Calu3 (cell line): ENCODE data around the gene HS6ST1. TPM values are rescaled to one million over a fixed set of nuclear protein-coding genes. Genes with fewer than 3 reads are reported as not detected.

ENCODE experiments used
- BruUV-seq: library from RNA; stranded (reverse); fragments of 400-500 nt; replicated peaks from 2 replicates; lab custom pipeline; 2021; lab: Mats Ljungman, UMichigan
- CTCF ChIA-PET: fragments of 300-600 bp; sonication (Branson Sonifier 250); formaldehyde crosslinking; loops from one replicate; lab custom pipeline; 2022; ENCODE audit warnings: antibody characterized with exemption; lab: Charles Lee
- DNase-seq: peaks from one replicate; pipeline ENCODE4 v3.0.0; 2022
- H3K27ac Mint-ChIP-seq: one replicate; pipeline ENCODE4 v1.8.0; 2022; ENCODE audit warnings: mixed read lengths; ENCODE audit not compliant: unreplicated experiment
- H3K27me3 Mint-ChIP-seq: one replicate; pipeline ENCODE4 v1.8.0; 2022; ENCODE audit warnings: mixed read lengths; ENCODE audit not compliant: unreplicated experiment
- H3K36me3 Mint-ChIP-seq: one replicate; pipeline ENCODE4 v1.8.0; 2022; ENCODE audit warnings: mild to moderate bottlenecking, moderate library complexity, mixed read lengths; ENCODE audit not compliant: insufficient read depth, unreplicated experiment
- H3K4me1 Mint-ChIP-seq: one replicate; pipeline ENCODE4 v1.8.0; 2022; ENCODE audit warnings: mild to moderate bottlenecking, low read depth, mixed read lengths; ENCODE audit not compliant: unreplicated experiment
- H3K4me3 Mint-ChIP-seq: one replicate; pipeline ENCODE4 v1.8.0; 2022; ENCODE audit warnings: mild to moderate bottlenecking, low read depth, moderate library complexity, mixed read lengths; ENCODE audit not compliant: unreplicated experiment
- H3K9me3 Mint-ChIP-seq: one replicate; pipeline ENCODE4 v1.8.0; 2022; ENCODE audit warnings: low read depth, mixed read lengths; ENCODE audit not compliant: unreplicated experiment
- CTCF ChIP-seq: fragments of 200-600 bp; IDR thresholded peaks from one replicate; pipeline ENCODE4 v1.8.0; 2022; ENCODE audit warnings: antibody characterized with exemption; ENCODE audit not compliant: unreplicated experiment
- intact Hi-C: fragments of 100-400 bp; cut with micrococcal nuclease; formaldehyde crosslinking; loops from one replicate; pipeline ENCODE4 v1.10.0; 2022; ENCODE audit not compliant: unreplicated experiment
- total RNA-seq: library from RNA; stranded (reverse); gene quantifications from 2 replicates; pipeline ENCODE4 v1.2.3, GENCODE V29; 2022

The HS6ST1 gene
- total RNA-seq, 1 experiment from 2014 or later = 34.6 TPM

GRCh38 chr2:128354161-128354560, 35.5 kb upstream of the HS6ST1 start:
- intact Hi-C loops = no loop called here
- Mint-ChIP-seq H3K4me3 (no peak overlapping the region), H3K4me1 (no peaks in the 10 kb centered on the region), H3K36me3 (no peaks in the 10 kb centered on the region), H3K27me3 (peaks cover 8% of the 10 kb centered on the region), H3K27ac (no peak overlapping the region), H3K9me3 (peaks cover 2% of the 10 kb centered on the region)
- CTCF ChIA-PET = no interaction called here
- TF ChIP-seq CTCF = no peak
- no TSS peak for BruUV-seq
- DNase-seq = no peak

- peaks cover 8% of the 10 kb centered on the region for H3K27me3 Mint-ChIP-seq
- H3K27ac Mint-ChIP-seq = no peak overlapping the region
- CTCF ChIA-PET = no interaction called here
- no TSS peak for BruUV-seq
- H3K4me3 Mint-ChIP-seq = no peak overlapping the region
- TF ChIP-seq CTCF = no peak
- DNase-seq = no peak
- H3K4me1 Mint-ChIP-seq = no peaks in the 10 kb centered on the region
- H3K9me3 Mint-ChIP-seq = peaks cover 2% of the 10 kb centered on the region
- intact Hi-C loops = no loop called here
- H3K36me3 Mint-ChIP-seq = no peaks in the 10 kb centered on the region
Measured at GRCh38 chr2:128350736-128351135, 32.1 kb upstream of the HS6ST1 start.

- CTCF ChIA-PET = no interaction called here
- intact Hi-C loops = no loop called here
- H3K9me3 Mint-ChIP-seq = peaks cover 2% of the 10 kb centered on the region
- H3K4me3 Mint-ChIP-seq = no peak overlapping the region
- no TSS peak for BruUV-seq
- no peaks in the 10 kb centered on the region for H3K36me3 Mint-ChIP-seq
- no peak overlapping the region for H3K27ac Mint-ChIP-seq
- peaks cover 8% of the 10 kb centered on the region for H3K27me3 Mint-ChIP-seq
- H3K4me1 Mint-ChIP-seq = no peaks in the 10 kb centered on the region
- TF ChIP-seq CTCF = no peak
- no peak for DNase-seq
Measured at GRCh38 chr2:128348701-128349100, 30.0 kb upstream of the HS6ST1 start.

GRCh38 chr2:128347701-128348539, 29.3 kb upstream of the HS6ST1 start:
- H3K4me3 Mint-ChIP-seq = no peak overlapping the region
- H3K27me3 Mint-ChIP-seq = peaks cover 8% of the 10 kb centered on the region
- no peaks in the 10 kb centered on the region for H3K4me1 Mint-ChIP-seq
- no peaks in the 10 kb centered on the region for H3K36me3 Mint-ChIP-seq
- no TSS peak for BruUV-seq
- no peak overlapping the region for H3K27ac Mint-ChIP-seq
- TF ChIP-seq CTCF = no peak
- intact Hi-C loops = no loop called here
- DNase-seq = no peak
- CTCF ChIA-PET = no interaction called here
- peaks cover 2% of the 10 kb centered on the region for H3K9me3 Mint-ChIP-seq
